ACC112 (cell line): Measurements from ENCODE around the gene SPDYE6.
"Not testable (repeated sequence)": the region's sequence is repeated elsewhere in the genome, so short reads cannot be mapped to it uniquely, and the experiment has no call there.

Experiments used
- H2AFZ ChIP-seq: fragments of 200-600 bp; sonication (generic); one replicate; pipeline ENCODE4 v1.6.0; 2017; ENCODE audit warnings: antibody characterized with exemption, low read length; ENCODE audit not compliant: unreplicated experiment
- H3K27ac ChIP-seq: fragments of 200-600 bp; sonication (generic); 2 replicates; pipeline ENCODE4 v1.5.1; 2014; ENCODE audit warnings: low read depth, mild to moderate bottlenecking, antibody characterized with exemption, low read length, moderate library complexity
- H3K27me3 ChIP-seq: fragments of 200-600 bp; sonication (generic); 2 replicates; pipeline ENCODE4 v1.6.1; 2014; ENCODE audit warnings: mild to moderate bottlenecking, antibody characterized with exemption, low read length, moderate library complexity, mixed read lengths; ENCODE audit not compliant: insufficient read depth
- H3K36me3 ChIP-seq: fragments of 200-600 bp; sonication (generic); 2 replicates; pipeline ENCODE4 v1.6.1; 2016; ENCODE audit warnings: mild to moderate bottlenecking, antibody characterized with exemption, low read length, moderate library complexity, mixed read lengths; ENCODE audit not compliant: insufficient read depth
- H3K4me1 ChIP-seq: fragments of 200-600 bp; sonication (generic); one replicate; pipeline ENCODE4 v1.6.1; 2016; ENCODE audit warnings: low read length, mixed read lengths; ENCODE audit not compliant: insufficient read depth, unreplicated experiment, control insufficient read depth
- H3K4me3 ChIP-seq: fragments of 200-600 bp; sonication (generic); 2 replicates; pipeline ENCODE4 v1.5.1; 2014; ENCODE audit warnings: mild to moderate bottlenecking, low read depth, low read length
- H3K79me2 ChIP-seq: fragments of 200-600 bp; sonication (generic); one replicate; pipeline ENCODE4 v1.6.0; 2016; ENCODE audit warnings: low read length; ENCODE audit not compliant: control insufficient read depth, unreplicated experiment, insufficient read depth

SPDYE6 gene

DNA sequence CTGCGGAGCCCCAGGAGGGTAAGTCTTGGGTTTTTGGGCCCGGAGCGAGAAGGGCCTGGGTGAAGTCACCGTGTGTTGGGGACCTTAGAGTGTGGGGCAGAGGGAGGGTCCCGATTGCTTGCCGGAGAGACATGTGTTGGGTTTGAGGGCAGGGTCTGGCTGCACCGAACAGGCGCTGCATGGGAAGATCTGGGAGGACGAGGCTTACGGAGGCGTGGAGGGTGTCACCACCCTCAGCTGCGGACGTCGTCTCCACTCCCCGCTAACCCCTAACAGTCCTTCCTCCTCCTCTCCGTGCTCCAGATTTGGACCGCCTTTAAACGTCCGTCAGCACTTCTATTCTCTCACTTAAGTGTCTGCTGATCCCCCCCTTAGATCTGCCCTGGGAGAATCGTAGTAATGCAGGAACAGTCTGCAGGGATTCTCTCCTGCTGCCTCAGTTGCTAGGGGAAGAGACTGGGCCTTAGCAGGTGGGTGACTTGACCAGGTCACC lies 8.2 kb upstream of the SPDYE6 start:
- peak overlapping the region; percentile 80; the same call in 1 of the 2 replicates for H3K27ac ChIP-seq
- H2AFZ ChIP-seq, H3K4me1 ChIP-seq, H3K36me3 ChIP-seq, H3K27me3 ChIP-seq: not testable (repeated sequence)
- H3K4me3 ChIP-seq: peak overlapping the region; percentile 93
- H3K79me2 ChIP-seq: peaks cover 11% of the 10 kb centered on the region

DNA sequence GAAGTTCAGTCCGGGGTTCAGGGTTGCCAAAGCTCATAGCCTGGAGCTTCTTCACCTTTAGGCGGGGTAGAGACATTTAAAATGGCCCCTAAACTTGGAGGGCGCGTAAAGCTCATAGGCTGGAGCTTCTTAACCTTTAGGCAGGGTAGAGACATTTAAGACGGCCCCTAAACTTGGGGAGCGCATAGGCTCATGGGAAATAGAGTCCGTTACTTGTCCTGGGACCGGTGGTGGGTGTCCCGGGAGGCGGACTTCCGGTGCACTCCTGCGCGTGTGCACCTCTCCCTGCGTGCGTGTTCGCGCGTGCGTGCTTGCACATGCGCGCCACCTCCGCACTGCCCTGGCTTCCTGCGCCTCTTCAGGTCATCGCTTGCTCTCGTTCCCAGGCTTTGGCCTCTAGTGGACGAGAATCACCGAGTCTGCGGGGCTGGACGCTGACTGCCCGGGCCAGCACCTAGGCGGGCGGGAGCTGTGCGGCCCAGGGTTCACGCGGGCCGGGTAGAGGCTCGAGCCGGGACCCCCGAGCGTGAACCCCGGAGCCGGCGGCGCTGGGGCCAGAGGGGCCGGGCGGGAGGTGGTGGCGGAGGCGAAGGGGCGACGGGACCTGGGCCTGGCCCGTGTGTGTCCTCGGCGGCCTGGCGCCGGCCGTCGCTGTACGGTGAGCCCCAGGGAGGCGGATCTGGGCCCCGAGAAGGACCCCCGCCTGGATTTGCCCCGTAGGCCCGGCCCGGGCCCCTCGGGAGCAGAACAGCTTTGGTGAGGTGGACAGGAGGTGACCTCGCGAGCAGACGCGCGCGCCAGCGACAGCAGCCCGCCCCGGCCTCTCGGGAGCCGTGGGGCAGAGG lies 7.5 kb upstream of the SPDYE6 start:
- Histone ChIP-seq H3K27ac (peak overlapping the region; percentile 80), H3K79me2 (peaks cover 11% of the 10 kb centered on the region), H2AFZ (peak overlapping the region; percentile 68), H3K4me3 (peak overlapping the region; percentile 93)
- H3K27me3 ChIP-seq, H3K36me3 ChIP-seq, H3K4me1 ChIP-seq: not testable (repeated sequence)

DNA sequence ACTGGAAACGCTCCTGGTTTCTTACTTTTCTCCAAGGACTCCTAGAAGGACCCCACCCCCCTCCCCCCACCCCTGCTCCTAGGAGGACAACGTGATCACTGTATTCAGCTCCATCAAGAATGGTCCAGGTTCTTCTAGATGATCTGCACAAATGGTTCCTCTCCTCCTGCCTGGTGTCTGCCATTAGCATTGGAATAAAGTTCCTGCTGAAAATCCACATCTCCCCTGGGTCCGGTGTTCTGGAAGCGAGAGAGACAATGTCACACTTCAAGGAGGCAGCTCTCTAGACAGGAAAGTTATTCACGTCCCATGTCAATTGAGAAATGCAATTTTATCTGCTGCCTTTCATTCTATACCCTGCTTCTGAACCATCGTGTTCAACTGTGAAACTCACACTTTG lies 9.3 kb downstream of the SPDYE6 start:
- H3K27me3 ChIP-seq, H2AFZ ChIP-seq, H3K4me1 ChIP-seq, H3K79me2 ChIP-seq, H3K36me3 ChIP-seq, H3K27ac ChIP-seq, H3K4me3 ChIP-seq: not testable (repeated sequence)

- H2AFZ ChIP-seq, H3K4me1 ChIP-seq, H3K27me3 ChIP-seq, H3K27ac ChIP-seq, H3K36me3 ChIP-seq, H3K79me2 ChIP-seq, H3K4me3 ChIP-seq: not testable (repeated sequence)
Measured at GRCh38 chr7:102340599-102341368, 15.5 kb downstream of the SPDYE6 start.

DNA sequence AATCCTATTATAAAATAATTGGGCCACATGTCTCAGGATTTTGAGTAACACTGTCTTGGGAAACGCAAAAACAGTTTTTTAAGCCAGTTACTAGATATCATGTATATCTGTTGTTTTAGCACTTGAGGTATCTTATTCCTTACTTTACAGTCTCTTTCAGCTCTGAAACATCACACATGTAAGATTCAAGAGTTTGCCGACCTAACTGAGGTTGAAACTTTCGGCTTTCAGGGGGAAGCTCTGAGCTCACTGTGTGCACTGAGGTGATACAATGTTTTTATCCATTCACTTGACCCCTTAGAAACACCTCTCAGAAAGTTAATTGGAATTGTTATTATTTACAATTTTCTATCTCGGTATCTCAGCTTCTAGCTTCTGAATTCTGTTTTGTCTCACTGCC lies 18.8 kb downstream of the SPDYE6 start:
- not testable (repeated sequence) for H3K27me3 ChIP-seq, H3K27ac ChIP-seq, H2AFZ ChIP-seq, H3K36me3 ChIP-seq, H3K79me2 ChIP-seq, H3K4me3 ChIP-seq, H3K4me1 ChIP-seq

GRCh38 chr7:102337002-102337401 lies 19.2 kb downstream of the SPDYE6 start:
- peaks cover 10% of the 10 kb centered on the region; the same call in 1 of the 2 replicates for H3K27me3 ChIP-seq
- not testable (repeated sequence) for H3K4me1 ChIP-seq, H3K36me3 ChIP-seq, H3K4me3 ChIP-seq, H3K27ac ChIP-seq, H3K79me2 ChIP-seq, H2AFZ ChIP-seq

- peaks cover 10% of the 10 kb centered on the region; the same call in 1 of the 2 replicates for H3K27me3 ChIP-seq
- H3K4me1 ChIP-seq, H3K36me3 ChIP-seq, H3K4me3 ChIP-seq, H2AFZ ChIP-seq, H3K79me2 ChIP-seq, H3K27ac ChIP-seq: not testable (repeated sequence)
Measured at GRCh38 chr7:102335574-102335973, 20.7 kb downstream of the SPDYE6 start.

- H3K79me2 ChIP-seq, H3K4me3 ChIP-seq, H2AFZ ChIP-seq: not testable (repeated sequence)
Measured at GRCh38 chr7:102330666-102331460, 25.4 kb downstream of the SPDYE6 start.

DNA sequence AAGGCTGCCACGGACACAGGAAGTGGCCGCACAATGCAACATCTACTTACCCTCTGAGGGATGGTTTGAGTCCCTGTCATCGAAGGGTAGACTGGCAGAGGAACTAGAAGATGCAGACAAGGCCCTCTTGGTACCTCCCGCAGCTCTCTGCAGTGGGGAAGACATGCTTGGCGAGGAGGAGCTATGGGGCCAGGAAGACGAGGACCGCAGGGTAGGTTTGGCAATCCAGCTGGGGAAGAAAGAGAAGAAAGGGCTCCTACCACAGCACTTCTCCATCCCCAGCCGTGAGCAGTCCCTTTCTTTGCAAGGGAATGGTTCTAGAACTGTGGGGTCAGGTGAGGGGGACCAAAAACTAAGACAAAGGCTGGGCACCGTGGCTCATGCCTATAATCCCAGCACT lies 26.9 kb downstream of the SPDYE6 start:
- not testable (repeated sequence) for H3K27ac ChIP-seq, H3K4me1 ChIP-seq, H2AFZ ChIP-seq, H3K79me2 ChIP-seq, H3K4me3 ChIP-seq, H3K36me3 ChIP-seq
- peaks cover 10% of the 10 kb centered on the region; the same call in 1 of the 2 replicates for H3K27me3 ChIP-seq

More at GRCh38 chr7:102330666-102331460, 25.4 kb downstream of the SPDYE6 start:
- peaks cover 10% of the 10 kb centered on the region; the same call in 1 of the 2 replicates for H3K27me3 ChIP-seq
- not testable (repeated sequence) for H3K36me3 ChIP-seq, H3K4me1 ChIP-seq, H3K27ac ChIP-seq

GRCh38 chr7:102328863-102329262 lies 27.4 kb downstream of the SPDYE6 start:
- H2AFZ ChIP-seq, H3K4me1 ChIP-seq, H3K4me3 ChIP-seq, H3K36me3 ChIP-seq, H3K79me2 ChIP-seq, H3K27ac ChIP-seq: not testable (repeated sequence)
- H3K27me3 ChIP-seq: peaks cover 10% of the 10 kb centered on the region; the same call in 1 of the 2 replicates
